Inferior parietal cortex (tissue), 1 donor: ENCODE data around the gene SORCS3.

Source experiments
- DNase-seq: peaks from one replicate; pipeline ENCODE4 v3.0.0-alpha.2; 2016; ENCODE audit errors: extremely low spot score

Gene SORCS3

DNA sequence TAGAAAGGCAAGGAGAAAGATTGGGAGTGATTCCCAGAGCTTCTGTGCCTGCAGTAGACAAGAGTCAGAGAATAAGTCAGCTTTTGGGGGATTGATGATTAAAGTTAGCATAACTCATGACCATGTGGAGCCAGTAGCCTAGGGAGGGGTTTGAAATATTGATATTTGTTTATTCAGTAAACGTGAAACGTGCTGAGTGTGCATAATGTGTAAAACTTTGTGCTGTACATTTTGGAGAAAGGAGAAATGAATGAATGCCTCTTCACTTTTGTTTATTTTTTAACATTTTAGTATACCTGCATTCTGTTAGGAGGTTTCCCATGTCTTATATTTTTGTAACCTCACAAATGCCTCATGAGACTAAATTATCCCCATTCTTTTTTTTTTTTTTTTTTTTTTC is 272.3 kb downstream of the SORCS3 start:
- DNase-seq, result no peak

DNA sequence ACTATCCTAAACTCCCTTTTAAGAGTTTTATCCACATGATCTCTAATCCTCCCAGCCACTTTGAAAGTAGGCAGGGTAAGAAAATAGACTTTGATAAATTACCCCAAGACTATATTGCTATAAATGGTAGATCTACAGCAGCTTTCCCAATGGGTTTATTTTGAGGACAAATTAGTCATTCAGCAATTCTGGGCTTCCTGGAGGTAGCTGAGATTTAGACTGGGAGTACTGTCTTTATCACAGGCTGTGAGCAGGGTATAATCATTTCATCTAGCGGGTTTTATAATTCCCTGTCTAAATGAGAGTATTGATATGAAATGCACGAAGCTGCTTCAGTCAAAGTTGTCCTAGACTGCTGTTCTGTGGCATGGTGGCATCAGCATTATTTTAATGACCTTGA is 279.4 kb downstream of the SORCS3 start:
- no peak for DNase-seq

DNA sequence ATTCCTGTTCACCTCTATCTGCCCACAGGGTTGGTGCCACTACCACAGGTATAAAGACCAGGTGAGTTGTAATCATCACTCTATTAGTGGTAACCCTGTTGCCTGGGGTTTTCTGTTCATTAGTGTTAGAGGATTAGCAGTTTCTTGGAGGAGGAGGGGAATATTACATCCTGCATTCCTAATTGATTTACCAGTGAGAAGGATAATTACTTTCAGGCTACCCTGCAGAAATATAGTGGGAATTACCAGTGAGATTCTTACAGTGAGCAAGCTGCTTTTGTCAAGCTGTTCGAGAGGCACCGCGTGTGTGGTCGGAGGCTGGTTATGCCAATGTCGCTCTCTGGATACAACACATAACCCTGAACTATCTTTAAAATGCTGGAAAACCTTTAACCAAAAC is 280.7 kb downstream of the SORCS3 start:
- no peak for DNase-seq

DNA sequence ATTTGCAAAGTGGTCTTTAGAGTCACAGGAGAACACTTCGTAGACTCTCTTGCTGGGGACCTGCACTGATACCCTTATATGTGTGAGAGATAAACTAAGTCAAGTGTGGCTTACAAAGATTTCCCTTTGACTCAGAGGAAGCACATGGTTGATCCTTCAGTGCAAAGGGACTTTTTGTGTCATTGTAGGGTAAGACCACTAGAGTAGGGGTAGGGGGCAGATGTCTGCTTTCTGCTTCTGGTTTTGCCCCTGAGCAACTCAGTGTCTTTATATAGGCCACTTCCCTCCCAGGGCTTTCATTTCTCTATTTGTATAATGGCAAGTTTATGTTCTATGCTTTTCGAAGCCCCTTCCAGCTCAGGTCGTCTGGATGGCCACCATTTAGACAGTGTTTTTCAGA is 281.7 kb downstream of the SORCS3 start:
- no peak for DNase-seq

DNA sequence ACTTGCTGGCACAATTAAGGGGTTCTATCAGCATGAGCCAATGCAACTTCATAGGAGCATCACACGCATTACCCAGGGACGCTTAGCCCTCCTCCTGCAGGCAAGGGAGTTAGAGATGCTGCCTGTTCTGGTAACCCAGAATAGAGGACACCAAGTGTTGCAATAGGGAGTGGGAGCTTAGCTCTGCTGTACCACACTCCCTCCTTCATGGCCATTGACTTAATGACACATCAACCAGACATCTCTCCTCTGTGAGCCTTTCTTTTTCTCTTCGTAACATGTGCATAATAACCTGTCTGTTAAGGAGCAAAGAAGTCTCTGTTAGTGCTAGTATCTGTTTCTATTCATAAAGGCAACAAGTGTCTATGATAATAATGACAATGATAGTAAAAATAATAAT is 282.4 kb downstream of the SORCS3 start:
- no peak for DNase-seq

DNA sequence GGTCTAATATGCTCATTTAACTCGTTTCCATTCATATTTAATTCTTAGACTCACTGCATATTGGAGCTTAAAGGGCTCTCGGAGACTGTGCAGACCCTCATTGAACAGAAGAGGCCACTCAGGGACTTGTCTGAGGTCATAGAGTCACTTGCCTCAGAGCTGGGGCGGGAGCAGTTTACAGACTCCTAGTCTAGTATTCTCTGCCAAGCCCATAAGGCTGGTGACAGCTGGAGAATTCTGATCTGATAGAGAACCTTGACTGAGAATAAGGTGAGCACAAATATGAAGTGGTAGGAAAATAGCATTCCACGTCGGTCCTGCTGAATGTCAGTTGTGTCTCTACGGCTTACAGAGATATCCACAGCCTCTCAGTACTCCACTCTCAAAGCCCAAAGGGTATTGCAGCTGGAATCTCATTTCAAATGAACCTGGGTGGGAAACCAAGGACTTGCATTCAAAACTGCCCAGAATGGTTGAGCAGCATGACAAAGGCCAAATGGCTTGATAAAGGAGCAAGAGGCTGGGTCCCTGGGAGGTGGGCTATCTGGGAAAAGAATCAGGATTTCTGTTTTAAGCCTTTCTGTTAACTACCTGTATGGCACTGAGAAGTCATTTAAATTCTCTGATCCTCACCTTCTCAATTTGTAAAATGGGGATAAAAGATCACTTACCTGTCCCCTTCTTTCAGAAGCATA is 283.2 kb downstream of the SORCS3 start:
- no peak for DNase-seq

DNA sequence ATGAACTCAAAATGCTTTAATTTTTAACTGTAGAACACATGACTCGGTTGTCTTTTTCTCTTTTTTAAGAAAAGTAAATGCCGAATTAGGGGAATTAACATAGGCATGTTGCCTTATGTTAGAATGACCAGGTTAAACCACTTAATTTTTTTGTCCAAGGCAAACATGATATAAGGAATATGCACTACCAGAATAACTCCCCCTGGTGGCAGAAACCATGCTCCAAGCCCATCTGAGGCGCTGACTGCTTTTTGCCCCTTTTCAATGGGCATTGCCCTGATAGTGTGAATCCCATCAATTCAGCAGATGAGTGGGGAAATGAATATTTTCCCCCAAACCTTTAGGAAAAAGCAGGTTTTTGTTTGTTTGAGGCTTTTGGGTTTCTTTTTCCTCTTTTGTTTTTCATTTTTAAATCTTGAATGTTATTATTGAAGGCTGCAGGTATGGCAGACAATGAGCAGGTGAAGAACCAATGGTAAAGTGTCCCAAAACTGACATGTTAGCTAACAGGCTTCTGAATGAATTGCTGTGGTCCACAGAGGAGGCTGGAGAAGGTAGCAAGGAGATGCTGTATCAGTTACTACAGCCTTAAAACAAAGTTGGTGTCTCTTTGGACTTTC is 284.3 kb downstream of the SORCS3 start:
- peak; percentile 57 for DNase-seq

DNA sequence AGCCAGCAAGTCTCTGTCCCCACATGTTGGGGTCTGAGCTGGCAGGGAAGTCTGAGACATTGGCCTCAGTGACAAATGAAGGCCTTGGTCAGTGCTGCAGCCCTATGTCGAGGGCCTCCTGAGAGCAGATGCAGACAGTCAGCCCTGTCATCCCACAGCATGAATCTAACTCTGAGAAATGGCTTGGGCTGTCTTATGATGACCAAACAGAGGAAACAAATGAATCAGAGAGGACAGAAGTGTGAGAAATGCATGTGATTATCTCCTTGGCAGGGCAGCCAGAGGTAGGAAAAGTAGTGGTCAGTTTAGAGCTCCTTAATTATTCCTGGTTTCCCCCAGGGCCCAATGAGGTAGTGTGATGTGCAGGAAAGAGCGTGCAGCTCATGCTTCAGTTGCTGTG is 287.6 kb downstream of the SORCS3 start:
- DNase-seq, result no peak

DNA sequence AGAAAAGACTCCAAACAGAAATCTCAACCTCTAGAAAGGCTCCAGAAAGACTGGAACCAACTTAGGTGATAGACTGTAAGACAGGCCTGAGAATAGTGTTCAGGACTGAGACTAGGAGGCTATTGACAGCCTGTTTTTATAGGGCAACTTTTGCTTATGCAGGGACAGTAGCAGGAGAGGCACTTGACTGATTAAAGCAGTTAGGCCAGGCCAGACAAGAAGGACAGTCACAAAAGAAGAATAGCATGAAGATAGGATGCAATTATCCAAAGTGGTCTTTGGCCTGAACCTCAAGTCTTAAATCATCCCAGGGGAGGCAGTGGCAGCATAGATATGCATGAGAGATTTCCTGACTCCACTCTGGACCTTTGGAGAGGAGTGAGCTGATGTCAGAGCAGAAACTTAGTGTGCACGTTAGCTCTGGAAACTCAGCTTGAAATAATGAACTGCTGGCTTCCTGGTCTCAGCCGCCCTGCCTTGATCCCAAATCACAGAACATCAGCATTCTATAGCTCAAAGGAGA is 290.6 kb downstream of the SORCS3 start:
- DNase-seq, result no peak

DNA sequence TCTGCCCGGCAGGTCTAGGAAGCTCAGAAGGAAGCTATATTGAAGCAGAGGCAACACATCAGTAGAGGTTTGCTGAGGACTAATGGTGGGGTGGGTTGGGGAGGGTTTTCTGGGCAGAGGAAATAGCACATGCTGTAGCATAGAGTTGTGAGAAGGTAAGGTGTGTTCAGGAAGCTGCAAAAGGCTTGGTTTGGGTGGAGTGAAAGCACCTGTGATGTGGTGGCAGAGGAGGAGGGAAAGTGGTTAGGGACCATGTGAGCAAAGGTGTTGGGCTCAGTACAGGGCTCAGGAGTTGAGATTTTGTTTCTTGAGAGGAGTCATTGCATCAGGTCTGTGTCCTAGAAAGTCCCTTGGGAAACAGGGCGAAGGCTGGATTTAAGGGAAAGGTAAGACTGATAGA is 294.6 kb downstream of the SORCS3 start:
- no peak for DNase-seq

DNA sequence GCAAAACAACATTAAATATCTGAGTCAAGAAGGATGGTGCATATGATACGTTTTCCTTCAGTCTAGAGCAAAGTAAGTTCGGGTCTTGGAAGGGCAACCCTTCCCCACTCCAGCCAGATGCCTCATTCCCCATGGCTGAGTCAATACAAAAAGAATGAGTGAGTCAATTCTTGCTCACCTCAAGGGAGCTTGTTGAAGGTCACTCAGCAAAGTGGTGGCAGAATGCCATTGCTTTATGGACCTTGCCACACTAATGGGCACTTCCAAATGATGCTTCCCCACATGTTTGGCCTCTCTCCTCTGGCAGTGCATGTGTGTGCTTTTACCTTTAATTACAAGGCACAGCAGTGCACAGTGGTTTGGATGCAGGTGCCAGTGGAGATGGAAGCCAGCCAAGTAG is 296.5 kb downstream of the SORCS3 start:
- DNase-seq, result no peak

DNA sequence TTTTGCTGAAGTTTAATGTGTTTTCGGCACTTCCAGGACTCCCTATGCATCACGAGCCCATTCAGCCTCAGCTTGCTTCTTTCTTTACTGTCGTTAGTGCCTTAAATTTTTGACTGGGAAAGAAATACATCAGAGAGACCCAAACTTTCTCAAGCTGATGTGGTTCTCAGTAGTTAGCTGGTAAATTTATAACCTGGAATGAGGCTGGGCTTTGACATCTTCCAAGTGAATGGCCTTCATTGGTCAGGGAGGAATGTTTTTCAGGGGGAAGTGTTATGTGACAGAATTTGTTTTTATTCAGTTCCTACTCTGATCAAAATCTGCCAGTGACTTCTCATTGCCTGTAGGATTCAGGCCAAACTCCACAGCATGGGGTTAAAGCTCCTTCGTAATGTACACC is 296.9 kb downstream of the SORCS3 start:
- DNase-seq, result no peak

DNA sequence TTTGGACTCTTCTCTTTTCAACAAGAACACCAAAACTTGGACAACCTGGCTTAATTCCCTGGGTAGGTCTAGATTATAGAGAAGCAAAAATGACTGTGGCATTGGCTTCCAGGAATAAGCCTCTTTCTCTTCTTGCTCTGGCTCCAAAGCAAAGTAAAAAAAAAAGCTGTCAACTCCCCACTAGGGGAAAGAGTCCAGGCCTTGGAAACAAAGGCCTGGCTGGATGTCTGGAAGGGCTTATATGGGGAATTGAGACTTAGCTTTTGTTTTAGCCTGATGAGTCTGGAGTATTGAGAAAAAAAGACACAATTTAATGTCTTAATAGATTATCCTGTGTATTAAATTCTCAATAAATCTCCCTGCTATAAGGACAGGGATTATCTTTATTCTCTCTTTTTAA is 300.6 kb downstream of the SORCS3 start:
- DNase-seq, result no peak

DNA sequence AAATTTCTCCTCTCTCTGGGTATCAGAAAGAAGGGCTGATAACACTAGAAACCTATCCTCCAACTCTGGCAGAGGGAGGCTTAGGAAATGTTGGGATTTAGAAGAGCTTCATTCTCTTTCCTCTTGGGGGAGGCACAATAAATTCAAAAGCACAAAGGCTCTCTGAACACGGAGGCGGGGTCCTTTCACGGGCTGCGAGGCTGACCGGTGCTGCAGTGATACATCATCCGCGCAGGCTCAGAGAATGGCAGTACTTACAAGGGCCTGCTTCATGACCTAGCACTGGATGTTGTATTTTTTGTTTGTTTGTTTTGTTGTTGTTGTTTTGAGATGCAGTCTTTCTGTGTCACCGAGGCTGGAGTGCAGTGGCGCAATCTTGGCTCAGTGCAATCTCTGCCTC is 306.2 kb downstream of the SORCS3 start:
- no peak for DNase-seq

DNA sequence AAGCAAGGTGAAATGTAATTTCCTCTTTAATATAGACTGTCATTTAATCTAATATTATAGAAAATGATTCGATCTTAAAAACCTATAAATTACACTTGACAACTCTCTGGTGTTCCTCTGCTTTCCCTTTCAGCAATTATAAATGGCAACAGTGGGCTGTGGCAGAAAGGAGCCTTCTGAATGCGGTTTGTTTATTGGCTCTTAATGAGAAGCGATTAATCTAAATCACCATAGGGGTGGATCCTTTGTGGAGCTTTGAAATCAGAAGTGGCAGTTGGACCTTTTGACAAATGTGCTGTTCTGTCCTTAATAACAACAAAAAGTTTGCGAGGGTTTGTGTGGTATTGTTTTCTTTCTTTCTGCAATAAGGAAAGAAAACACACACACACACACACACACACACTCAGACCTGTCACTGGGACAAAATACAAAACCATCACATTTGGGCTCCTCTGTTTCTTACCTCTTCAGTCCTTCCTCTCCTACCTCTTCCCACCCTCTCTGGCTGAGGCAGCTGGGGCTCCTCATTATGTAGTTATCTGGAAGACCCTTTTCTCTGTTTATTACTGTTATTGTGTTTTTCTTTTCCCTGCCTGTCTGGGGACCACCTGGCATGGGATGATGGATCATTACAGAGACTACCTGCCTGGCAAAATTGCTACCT is 316.2 kb downstream of the SORCS3 start:
- no peak for DNase-seq

DNA sequence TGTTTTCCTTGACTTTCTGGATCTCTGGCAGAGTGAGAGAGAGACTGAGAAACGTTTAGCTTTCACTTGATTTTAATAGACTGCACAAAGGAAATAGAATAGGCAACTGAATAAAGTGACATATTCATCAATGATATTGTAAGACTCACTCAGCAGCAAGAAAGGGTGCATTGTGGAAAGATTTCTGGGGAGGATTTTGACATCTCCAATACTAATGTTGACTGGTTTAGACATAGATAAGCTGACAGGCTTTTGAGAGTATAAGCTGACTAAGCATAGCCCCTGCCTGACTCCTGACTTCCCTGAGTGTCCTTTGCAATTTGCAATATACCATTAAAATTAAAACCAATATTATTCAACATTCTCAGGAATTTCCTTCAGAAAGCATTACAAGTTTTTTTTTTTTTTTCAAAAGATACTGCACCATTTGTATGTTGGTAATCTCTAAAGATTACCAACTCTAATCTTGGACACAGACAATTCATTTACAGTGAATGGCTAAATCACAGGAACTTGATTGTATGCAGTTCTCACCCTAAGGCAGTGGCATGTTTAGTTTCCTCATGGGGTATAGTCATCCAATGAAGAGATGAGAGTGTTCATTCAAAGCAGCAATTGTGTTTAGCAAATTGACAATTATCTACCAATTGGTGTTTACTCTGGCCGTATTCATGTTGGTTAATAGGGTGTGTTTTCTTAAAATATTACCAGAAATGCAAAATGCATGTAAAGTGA is 325.6 kb downstream of the SORCS3 start:
- no peak for DNase-seq

DNA sequence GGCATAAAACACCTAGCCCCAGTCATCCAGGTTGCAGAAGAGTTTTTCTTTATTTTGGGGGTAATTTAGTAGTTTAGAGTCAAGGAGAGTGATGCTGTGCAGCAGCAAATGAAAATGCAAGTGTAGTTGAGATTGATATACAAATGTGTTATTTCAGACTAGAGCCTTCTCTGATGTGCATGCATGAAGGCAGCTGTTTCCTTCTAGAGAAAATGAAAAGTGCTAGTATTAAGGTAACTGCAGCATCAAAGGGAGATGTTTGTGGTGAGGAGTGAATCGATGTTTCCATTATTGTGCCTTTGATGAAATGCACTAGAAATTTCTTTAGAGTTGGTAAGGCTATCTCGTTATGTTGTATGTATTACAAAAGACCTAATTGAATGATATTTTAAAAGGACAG is 339.3 kb downstream of the SORCS3 start:
- no peak for DNase-seq

DNA sequence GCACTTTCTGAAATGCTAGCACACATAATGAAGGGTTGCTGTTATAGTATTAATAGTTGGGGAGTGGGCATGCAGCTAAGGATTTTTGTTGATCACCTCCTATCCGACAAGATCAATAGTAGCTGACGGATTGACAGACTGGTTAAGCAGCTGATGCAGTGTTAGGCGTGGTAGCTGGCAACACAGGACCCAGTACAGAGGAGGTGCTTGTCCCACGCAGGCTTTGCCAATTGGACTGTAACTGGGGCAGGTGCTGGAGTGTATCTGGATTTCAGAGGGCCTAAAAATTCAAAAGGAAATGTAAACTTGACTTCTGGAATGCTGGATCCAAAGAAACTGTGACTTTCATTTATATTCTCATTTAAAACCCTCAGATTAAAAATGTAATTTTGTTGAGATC is 340.9 kb downstream of the SORCS3 start:
- DNase-seq, result no peak

DNA sequence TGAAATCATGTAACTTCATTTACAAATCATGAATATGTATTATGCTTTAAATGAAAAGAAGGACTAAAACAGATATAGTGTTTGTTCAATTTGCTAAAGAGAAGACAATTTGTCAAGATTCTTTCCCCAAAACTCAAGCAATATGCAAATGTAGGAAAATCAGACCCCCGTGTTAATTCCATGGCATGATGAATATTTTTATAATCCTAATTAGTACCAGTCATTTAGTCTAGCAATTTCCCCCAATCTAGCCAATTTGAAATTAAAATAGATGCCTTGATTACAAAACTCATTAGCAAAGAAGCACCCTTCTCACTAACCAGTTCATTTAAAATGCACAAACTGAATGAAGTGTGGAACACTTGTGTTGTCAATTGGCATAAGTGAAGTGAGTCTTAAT is 347.6 kb downstream of the SORCS3 start:
- no peak for DNase-seq

DNA sequence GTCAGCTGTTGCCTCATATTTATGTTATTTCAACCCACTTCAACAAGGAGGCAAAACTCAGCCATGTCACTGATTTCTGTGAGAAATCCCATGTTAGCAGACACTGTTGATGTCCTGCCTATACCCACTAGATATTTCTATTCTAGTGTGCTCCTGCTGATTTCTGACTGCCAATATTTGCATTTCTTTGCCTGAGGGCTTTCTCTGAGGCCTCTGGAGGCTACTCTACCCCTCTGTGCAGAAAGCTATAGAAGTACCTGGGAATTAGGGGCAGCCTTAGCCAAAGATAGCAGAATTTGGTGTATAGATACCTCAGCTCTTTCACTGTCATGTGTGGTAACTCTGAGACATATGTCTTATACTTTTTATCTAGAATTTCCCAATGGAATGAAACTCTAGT is 348.8 kb downstream of the SORCS3 start:
- DNase-seq, result no peak

DNA sequence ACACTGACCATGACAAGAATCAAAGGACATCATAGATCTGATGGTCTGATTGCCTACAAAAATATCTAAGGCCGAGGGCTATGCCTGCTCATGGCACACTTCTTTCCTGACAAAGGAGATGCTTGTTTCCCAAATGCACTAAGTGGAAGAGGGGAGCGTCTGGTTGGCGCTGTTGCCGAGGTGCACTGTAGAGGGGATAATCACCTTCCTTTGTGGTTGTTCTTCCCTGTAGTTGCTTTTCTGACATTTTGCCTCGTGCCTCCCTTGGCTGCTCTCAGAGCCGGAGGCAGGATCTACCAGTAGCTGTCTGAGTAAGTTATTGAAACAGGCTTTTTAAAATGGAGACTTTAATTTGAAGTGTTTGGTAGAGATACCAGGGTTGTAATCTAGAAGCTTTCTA is 352.0 kb downstream of the SORCS3 start:
- no peak for DNase-seq

DNA sequence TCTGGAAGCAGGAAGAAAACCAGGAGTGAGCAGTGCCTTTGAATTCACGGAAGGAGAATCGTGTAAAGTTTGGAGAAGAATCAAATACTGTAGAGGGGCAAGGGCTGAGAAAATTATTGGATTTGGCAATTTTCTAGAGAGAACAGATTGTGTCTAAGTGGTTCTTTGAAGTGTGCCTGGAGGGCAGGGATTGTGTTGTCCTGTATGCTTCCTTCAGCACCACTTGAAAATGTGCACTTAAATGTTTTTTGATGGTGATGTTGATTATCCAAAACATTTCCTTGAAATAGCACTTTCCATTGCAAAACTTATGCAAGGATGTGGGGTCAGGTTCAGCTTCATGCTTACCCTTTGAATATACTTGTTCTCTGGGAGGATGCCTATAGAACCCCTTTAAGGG is 360.2 kb downstream of the SORCS3 start:
- DNase-seq, result no peak
